Right lobe of liver (tissue), 4 donors: ENCODE results near the gene CTSZ.
"Not testable (repeated sequence)": the region's sequence is repeated elsewhere in the genome, so short reads cannot be mapped to it uniquely, and the experiment has no call there.

Experiments
- CTCF ChIP-seq, 4 donors: fragments of 200-600 bp in 3 of 4; fragments of 450-650 bp in 1 of 4; IDR thresholded peaks; one replicate each; pipeline versions ENCODE4 v1.5.1 to v1.8.0; 2016 to 2022; ENCODE audit warnings: antibody characterized with exemption in 4 of 4, mild to moderate bottlenecking in 2 of 4
- POLR2A ChIP-seq: fragments of 450-650 bp; IDR thresholded peaks from one replicate; pipeline ENCODE4 v1.6.1; 2017; ENCODE audit warnings: antibody characterized with exemption, mild to moderate bottlenecking
- donor health status: DM: no; HTN: no; CAD: no.
- donor health status: DM: no; HTN: no; CAD: no.
- donor health status: DM: no; HTN: yes; CAD: no.

- not testable (repeated sequence) for TF ChIP-seq CTCF (IDR thresholded peaks at IDR 0.05); POLR2A
These were observed 43.1 kb downstream of the CTSZ start for GRCh38 chr20:58963922-58964321.
